Measurements from ENCODE around the gene FAIM. TPM values are rescaled to one million over a fixed set of nuclear protein-coding genes. Genes with fewer than 3 reads are reported as not detected.
"Not testable (repeated sequence)": the region's sequence is repeated elsewhere in the genome, so short reads cannot be mapped to it uniquely, and the experiment has no call there.

FAIM gene
- total RNA-seq, 4 donors from 2014 or later: 5.1 to 12.5 (median 7.1) TPM

DNA sequence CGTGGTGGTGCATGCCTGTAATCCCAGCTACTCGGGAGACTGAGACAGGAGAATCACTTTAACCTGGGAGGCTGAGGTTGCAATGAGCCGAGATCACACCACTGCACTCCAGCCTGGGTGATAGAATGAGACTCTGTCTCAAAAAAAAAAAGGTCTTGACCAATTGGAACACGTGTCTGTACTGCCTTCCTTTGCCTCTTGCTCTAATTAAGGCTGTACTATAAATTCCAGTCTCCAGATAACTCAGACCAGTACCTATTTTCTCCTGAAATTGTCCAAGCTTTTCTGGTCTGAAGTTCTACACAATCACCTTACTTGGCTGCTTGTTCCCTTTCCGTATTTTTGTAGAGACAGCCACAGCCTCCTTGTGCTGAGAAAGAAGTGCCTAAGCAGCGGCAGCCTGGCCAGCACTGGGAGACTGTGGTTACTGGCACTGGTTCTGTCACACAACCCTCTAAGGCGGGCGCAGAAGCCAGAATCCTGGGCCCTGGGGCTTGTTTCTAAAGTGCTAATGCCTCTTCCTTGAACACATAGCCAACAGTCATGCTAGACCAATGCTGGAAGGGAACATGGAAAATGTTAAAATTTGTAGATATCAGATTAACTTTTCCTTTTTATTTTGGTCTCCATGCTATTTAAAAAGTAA, 8.3 kb upstream of the FAIM start:
- intact Hi-C loops (cut with DNase I; ENCODE audit: low total_unique reads): no loop called here
- no peak overlapping the region for H3K4me3 ChIP-seq (ENCODE audit: low read depth, poor library complexity, severe bottlenecking)
- DNase-seq (ENCODE audit: low spot score in 2 of 2): no peak
- 39 to 40% methylated on average over 8 of the region's 8 CpGs for WGBS, 2 donors
- TF ChIP-seq POLR2A (IDR thresholded peaks at IDR 0.05) (no peak), CTCF (IDR thresholded peaks at IDR 0.05) (no peak)

DNA sequence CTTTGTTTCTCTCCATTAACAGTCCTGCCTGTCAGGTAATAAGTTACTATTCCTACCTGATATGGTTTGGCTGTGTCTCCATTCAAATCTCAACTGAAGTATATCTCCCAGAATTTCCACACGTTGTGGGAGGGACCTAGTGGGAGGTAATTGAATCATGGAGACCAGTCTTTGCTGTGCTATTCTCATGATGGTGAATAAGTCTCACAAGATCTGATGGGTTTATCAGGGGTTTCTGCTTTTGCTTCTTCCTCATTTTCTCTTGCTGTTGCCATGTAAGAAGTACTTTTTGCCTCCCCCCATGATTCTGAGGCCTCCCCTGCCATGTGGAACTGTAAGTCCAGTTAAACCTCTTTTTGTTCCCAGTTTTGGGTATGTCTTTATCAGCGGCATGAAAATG, 6.9 kb upstream of the FAIM start:
- DNase-seq (ENCODE audit: low spot score in 2 of 2); intact Hi-C loops (cut with DNase I; ENCODE audit: low total_unique reads); H3K4me3 ChIP-seq (ENCODE audit: low read depth, poor library complexity, severe bottlenecking): not testable (repeated sequence)
- WGBS, 2 donors: 75 to 78% methylated on average over 2 of the region's 2 CpGs

DNA sequence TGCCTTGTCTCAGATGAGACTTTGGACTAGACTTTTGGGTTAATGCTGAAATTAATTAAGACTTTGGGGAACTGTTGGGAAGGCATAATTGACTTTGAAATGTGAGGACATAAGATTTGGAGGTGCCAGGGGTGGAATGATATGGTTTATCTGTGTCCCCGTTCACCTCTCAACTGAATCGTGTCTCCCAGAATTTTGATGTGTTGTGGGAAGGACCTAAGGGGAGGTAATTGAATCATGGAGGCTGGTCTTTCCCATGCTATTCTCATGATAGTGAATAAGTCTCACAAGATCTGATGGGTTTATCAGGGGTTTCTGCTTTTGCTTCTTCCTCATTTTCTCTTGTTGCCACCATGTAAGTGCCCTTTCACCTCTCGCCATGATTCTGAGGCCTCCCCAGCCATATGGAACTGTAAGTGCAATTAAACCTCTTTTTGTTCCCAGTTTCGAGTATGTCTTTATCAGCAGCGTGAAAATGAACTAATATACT, 4.4 kb upstream of the FAIM start:
- 95 to 97% methylated on average over 5 of the region's 5 CpGs for WGBS, 2 donors
- DNase-seq (ENCODE audit: low spot score in 2 of 2); intact Hi-C loops (cut with DNase I; ENCODE audit: low total_unique reads); H3K4me3 ChIP-seq (ENCODE audit: low read depth, poor library complexity, severe bottlenecking): not testable (repeated sequence)

DNA sequence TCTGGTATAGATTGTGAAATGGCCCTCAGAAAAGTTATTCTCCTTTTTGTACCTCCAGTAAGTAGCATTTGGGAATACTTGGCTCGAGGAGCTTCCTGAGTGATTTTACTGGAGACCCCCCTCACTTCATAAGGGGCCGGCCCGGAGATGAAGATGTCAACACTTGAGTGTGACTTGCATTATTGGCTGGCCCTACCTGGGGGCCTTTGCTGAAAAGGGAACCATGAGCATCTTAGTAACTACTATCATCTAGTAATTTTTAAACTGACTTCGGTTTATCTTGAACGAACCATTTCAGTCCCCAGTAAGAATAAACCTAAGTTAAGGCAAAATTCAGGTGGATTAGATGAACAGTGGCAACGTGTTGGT, 1.3 kb downstream of the FAIM start:
- 75 to 79% methylated on average over 6 of the region's 6 CpGs for WGBS, 2 donors
- H3K4me3 ChIP-seq (ENCODE audit: low read depth, poor library complexity, severe bottlenecking): no peak overlapping the region
- no peak for TF ChIP-seq CTCF (IDR thresholded peaks at IDR 0.05)
- TF ChIP-seq POLR2A (IDR thresholded peaks at IDR 0.05): no peak
- intact Hi-C loops (cut with DNase I; ENCODE audit: low total_unique reads): no loop called here
- DNase-seq (ENCODE audit: low spot score in 2 of 2): no peak

- 83 to 89% methylated on average over 1 of the region's 1 CpG for WGBS, 2 donors
- intact Hi-C loops (cut with DNase I; ENCODE audit: low total_unique reads): no loop called here
- TF ChIP-seq CTCF (IDR thresholded peaks at IDR 0.05) (no peak), POLR2A (IDR thresholded peaks at IDR 0.05) (no peak)
- DNase-seq (ENCODE audit: low spot score in 2 of 2): no peak
- H3K4me3 ChIP-seq (ENCODE audit: low read depth, poor library complexity, severe bottlenecking): no peak overlapping the region
These were observed 6.9 kb downstream of the FAIM start for GRCh38 chr3:138615462-138615861.

DNA sequence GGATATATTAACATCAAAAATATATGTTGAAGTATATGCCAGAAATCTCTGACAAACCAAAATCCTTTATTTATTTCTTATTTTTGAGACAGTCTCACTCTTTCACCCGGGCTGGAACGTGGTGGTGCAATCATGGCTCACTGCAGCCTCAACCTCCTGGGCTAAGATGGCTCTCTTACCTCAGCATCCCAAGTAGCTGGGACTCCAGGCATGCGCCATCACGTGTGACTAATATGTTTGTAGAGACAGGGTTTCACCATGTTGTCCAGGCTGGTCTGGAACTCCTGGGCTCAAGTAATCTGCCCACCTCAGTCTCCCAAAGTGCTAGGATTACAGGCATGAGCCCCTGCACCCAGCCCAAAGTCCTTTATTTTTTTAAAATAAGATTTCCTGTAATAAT, 11.9 kb downstream of the FAIM start:
- no peak for DNase-seq (ENCODE audit: low spot score in 2 of 2)
- intact Hi-C loops (cut with DNase I; ENCODE audit: low total_unique reads): no loop called here
- TF ChIP-seq POLR2A (IDR thresholded peaks at IDR 0.05) (no peak), CTCF (IDR thresholded peaks at IDR 0.05) (no peak)
- no peak overlapping the region for H3K4me3 ChIP-seq (ENCODE audit: low read depth, poor library complexity, severe bottlenecking)
- 91 to 95% methylated on average over 4 of the region's 4 CpGs for WGBS, 2 donors

DNA sequence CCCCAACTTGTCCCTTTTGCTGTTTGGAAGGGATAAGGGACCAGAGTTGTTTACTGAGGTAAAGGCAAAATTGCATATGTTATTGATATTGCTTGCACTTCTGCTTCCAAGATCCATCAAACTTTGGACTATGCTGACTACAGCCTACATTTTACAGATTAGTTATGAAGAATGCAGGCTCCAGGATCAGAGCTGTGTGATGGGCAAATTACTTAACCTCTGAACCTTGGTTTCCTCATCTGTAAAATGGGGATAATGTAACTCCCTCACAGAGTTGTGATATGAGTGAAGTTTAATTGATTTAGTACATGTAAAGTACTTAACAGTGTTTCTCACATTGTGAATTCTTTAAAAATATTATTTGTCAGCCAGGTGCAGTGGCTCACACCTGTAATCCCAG, 15.9 kb downstream of the FAIM start:
- TF ChIP-seq CTCF (IDR thresholded peaks at IDR 0.05) (no peak), POLR2A (IDR thresholded peaks at IDR 0.05) (no peak)
- no peak overlapping the region for H3K4me3 ChIP-seq (ENCODE audit: low read depth, poor library complexity, severe bottlenecking)
- no peak for DNase-seq (ENCODE audit: low spot score in 2 of 2)
- intact Hi-C loops (cut with DNase I; ENCODE audit: low total_unique reads): no loop called here
